Right renal pelvis (tissue), 4 donors: ENCODE measurements around the gene ABT1. TPM values are rescaled to one million over a fixed set of nuclear protein-coding genes. Genes with fewer than 3 reads are reported as not detected.

Experiments
- DNase-seq, 4 donors: peaks; one replicate each; pipeline ENCODE4 v3.0.0-alpha.2; 2013; ENCODE audit warnings: low read depth in 4 of 4, low spot score in 3 of 4, missing footprints in 1 of 4
- polyA plus RNA-seq, 4 donors: library from polyadenylated mRNA; unstranded; fragments of 120-200 nt; gene quantifications; one replicate each; pipeline ENCODE4 v1.2.1, GENCODE V29; 2013; ENCODE audit not compliant: insufficient read length in 4 of 4

The ABT1 gene
- polyA plus RNA-seq, 4 donors, result 14.5 to 17.5 (median 16.1) TPM

DNA sequence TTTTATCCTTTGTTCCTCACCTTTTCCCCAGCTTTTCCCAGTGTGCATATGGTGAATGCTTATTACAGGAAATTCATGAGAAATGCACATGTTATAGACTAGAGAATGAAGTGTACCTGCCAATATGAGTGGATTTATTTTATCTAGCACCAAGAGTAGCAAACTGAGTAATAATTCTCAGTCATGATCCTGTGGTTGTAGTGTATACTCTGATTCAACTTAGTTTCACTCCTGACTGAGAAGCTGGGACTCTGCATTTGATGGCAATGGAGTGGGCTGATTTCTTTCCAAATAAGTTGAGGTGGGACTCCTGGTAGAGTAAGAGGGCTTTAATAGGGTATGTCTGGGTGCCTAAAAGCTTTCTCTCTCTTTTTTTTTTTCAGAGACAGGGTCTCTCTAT is 4.0 kb downstream of the ABT1 start:
- no peak for DNase-seq

DNA sequence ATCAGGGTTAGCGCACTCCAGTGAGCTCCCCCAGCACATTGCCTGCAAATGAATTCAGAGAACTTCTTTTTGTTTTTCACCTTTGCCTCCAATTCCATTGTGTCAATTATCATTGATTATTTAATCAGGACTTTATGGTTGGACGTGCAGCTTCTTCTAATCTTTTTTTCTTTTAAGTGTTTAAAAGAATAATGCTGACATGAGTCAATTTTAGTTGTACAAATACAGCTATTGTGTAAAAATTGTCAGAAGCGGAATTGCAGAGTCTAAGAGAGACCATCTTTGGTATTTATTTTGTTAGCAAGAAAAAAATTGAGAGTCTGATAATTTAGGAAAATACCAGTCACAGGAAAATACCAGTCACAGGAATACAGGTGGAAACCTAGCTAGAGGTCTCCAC is 5.5 kb downstream of the ABT1 start:
- no peak for DNase-seq

DNA sequence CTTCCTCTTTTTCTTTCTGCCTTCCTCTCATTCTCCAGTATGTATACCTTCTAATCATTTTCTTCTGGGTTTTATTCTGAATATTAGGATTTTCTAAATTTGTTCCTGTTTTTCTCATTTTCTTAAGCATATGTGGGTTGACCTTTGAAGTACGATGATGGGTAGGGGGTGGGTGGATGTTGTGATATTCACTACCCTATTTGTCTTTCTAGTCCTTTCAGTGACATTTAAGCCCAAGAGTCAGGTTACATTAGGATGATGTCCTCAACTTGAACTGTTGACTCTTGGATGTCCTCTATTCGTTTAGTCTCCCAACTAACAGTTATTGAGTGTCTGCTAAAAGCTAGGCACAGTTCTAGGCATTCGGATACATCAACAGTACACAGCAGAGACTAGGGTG is 7.3 kb downstream of the ABT1 start:
- no peak for DNase-seq

DNA sequence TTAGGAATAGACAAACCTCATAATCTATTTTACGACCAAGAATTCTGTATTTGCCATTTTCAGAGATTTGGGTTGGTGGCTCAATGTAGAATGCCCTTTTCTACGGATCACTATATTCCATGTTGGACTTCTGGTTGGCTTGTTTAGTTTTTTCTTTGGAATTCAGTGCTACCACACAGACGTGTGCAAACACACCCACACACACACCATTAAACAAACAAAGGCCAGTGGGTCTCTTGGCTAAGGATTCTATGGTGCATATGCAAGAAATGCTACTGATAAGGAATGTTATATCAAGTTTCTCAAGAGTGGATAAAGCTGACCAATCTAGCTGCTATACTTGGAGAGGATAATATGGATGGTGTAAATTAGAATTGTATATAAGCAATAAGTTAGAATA is 8.0 kb downstream of the ABT1 start:
- no peak for DNase-seq

DNA sequence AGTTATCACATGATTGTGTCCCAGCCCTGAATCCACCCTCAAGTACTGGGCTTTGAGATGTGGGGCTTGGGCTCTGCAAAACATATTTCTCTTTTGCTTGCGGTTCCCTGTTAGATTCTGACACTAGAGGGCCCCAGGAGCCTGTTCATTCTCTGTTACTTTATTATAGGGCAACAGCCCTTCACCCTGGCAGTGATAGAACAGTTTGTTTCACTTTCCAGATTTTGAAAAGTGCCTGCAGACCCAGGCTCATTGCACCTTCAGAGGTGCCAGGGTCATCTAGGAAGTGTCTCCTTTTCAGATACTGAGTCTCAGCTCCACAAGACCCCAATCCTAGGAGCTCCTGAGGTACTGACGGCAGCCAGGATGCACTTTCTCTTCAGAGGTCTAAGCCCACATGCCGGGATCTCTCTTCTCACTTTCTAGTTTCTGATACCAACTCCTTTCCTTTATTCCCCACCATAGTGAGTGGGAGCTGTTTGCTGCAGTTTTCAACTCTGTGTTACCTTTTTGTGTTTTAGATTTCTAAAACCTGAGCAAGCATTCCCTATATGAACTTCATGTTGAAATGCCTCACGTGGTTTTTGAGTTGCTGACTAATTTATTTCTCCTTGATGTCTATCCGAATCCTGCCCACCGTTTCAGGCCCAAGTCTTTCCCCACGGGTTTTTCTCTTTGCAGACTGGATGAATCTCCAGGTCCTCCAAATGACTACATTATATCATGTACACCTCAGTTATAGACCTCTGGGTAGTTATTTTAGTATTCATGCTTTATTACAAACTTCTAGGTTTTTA is 10.9 kb downstream of the ABT1 start:
- peak in 1 of 4 donors; percentile 38 for DNase-seq

DNA sequence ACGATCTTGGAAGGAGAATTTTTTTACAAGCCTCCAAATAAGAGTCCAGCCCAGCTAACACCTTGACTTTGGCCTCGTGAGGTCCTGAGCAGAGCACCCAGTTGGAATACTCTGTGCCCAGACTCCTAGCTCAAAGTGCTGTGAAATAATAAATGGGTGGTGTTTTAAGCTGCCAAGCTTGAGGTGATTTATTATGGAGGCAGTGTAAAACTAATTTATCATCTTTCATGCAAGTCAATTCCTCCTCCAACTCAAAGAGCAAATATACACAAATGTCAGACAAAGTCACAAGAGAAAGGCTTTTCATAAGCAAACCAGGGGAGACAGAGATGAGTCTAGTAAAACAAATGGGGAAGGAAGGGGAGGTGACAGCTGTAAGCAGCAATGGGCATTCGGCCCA is 12.7 kb downstream of the ABT1 start:
- no peak for DNase-seq

DNA sequence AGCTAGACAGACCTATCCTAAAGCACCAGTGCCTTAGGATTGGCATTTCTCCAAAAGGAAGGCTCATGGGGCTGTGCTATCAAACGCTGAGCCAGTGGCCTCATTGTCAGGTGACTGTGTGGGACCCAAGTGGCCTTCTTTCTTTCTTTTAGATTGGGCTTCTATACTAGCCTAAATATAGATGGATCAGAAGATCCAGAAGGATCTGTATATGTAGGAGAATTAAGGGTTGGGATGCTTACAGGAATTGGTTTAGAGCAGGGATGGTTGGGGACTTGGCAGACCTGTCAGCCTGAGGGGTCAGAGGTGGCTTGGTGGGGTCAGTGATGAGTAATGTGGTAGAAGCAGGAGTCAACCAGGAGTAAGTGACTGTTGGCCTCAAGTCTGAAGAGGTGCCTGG is 14.8 kb downstream of the ABT1 start:
- no peak for DNase-seq

DNA sequence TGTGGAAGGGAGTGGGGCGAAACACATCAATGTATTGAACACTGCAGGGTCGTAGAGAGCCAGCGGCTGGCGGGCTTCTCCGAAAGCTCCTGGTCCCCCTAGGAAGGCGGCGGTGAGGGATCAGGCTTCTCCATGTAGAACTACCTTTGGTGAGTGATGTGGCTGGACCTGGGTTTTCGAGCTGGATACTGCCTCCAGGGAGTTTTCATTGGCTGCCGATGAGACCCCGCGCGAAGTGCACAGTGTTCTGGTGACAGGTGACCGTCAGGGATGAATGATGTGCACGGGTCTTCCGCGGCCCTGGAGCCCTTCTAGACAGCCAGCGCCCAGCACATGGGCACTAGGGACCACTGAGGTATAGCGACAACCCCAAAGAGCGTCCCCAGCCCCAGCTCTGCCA is 16.4 kb downstream of the ABT1 start:
- no peak for DNase-seq

DNA sequence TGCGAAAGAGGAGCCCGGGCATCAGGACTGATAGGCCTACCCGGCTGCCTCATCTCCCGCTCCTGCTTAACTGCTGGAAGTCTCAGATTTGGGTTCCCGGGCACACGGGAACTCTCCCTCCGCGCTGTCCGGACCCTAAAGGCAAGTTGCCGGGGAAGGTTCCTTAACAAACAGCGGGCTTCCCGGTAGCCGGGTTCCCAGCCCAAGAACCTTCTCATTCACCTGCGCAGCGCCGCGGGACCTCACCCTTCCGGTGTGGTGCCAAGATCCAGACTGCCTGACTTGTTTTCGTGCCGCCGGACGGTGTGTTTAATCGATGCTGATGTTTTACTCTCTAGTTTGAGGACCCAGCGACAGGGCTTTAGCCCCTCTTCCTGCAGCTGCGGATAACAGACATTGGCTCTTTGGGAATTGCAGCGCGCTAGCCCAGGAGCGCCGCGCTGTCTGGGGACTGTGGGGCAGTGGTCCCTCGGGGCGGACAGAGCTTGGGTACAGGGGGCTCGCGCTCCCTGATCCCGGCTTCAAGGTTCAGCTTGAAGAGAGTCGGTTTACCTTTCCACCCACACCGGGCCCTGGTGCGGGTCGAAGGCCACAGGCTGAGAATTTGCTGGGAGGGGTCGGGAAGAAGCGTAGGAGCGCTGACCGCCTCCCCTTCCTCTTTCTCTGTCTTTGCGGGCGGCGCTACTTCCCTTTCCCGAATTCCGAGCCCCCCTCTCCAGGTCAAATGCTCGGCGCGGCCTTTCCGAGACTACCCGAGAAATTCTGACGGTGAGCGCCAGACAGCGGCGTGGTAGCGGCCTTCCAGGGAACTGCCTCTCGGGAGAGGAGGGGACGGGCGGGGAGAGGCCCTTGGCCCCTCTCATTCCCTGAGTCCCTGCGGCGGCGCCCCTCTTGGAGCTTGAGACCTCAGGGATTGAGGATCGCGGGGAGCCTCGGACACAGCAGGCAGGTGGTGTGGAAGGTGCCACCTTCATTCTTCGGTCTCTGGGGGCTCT is 17.2 kb downstream of the ABT1 start:
- peak in 1 of 4 donors; percentile 16 for DNase-seq

DNA sequence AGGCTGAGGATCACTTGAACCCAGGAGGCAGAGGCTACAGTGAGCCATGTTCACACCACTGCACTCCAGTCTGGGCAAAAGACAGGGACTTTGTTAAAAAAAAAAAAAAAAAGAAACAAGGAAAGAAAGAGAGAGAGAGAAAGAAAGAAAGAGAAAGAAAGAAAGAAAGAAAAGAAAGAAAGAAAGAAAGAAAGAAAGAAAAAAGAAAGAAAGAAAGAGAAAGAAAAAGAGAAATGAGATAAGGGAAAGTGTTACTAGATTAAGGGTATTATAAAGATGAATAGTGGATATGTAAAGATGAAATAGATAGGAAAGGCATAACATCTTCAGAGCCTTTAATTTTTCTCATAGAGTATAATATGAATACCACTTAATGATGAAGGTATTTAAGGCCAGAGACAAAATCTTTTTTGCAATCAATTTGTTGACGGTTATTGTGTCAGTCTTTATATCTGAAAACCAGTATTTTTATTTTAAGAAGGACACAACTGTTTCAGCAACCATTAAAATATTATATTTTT is 26.6 kb downstream of the ABT1 start:
- no peak for DNase-seq

DNA sequence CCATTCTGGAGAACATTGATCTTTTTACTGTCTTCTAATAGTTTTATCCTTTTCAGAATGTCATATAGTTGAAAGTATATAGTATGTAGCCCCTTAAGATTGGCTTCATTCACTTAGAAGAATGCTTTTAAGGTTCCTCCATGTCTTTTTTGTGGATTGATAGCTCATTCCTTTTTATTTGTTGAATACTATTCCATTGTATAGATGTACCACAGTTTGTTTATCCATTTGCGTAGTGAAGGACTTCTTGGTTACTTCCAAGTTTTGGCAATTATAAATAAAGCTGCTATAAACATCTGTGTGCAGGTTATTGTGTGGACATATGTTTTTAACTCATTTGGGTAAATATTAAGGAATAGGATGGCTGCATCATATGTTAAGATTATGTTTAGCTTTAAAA is 27.8 kb downstream of the ABT1 start:
- no peak for DNase-seq

DNA sequence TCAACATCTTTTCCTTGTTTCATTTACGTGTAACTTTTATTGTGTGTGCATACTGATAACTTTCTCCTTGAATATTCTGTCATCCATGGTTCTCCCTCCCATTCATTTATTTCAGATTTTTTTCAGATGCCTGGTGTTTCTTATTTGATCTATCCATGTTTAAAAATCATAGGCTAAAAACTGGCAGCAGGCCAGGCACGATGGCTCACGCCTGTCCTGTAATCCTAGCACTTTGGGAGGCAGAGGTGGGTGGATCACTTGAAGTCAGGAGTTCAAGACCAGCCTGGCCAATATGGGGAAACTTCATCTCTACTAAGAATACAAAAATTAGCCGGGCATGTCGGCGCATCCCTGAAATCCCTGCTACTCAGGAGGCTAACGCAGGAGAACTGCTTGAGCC is 31.1 kb downstream of the ABT1 start:
- DNase-seq, result no peak

DNA sequence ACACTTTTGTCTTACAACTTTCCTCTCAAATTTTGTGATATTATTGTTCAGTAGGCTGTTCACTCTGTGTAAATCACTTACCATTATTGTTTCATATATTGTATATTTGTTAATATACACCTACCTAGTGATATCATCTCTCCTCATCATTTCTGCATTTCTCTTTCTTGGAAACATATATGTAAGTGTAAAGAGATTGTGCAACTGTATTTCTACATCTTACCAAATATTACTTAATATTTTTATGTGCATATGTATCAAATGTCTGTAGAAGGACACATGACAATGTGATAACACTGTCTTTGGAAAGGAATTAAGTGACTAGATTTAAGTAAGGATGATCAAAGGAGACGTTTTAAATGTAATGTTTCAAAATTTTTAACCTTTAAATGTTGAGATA is 32.6 kb downstream of the ABT1 start:
- no peak for DNase-seq

DNA sequence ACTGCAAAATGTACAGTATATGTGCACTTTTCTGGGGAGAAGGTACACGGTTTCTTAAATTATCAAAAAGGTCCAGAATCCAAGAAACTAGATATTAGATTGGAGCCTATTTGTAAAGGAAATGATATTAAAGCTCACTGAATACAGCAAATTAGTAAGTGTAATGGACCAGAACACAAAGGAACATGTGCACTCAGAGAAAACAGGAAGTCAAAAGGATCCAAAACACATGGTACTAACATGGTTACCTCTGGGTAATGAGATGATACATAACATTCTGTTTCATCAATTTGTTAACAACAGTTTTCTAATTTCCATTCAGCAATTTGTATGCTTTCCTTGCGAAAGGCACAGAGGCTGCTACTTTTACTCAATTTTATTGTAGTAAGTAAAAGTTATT is 44.1 kb downstream of the ABT1 start:
- DNase-seq, result no peak

DNA sequence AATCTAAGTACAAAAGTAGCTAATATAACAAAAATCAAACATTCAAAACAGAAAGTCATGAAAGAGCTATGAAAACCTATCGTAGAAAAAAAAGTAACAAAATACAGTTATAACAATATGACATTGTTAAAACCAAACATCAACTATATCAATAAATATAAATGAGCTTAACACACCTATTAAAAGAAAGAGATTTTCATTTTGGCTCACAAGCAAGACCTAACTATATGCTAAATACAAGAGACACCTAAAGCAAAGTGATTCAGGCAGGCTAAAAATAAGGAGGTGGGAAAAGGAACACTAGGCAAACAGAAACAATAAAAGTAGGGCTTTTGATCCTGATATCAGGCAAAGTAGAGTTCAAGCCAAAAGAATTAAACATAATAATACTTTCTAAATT is 49.3 kb downstream of the ABT1 start:
- no peak for DNase-seq

Other genes with a start within 250 kb of the ABT1 start
- gene BTN3A2, start 231.8 kb upstream of the ABT1 start, polyA plus RNA-seq, result 10 to 100 TPM; 11.7 to 20.0 (median 15.0) TPM
- gene BTN2A2, start 213.8 kb upstream of the ABT1 start, polyA plus RNA-seq, result 10 to 100 TPM; 10.2 to 18.1 (median 12.5) TPM
- gene BTN3A1, start 194.7 kb upstream of the ABT1 start, polyA plus RNA-seq, result 10 to 100 TPM; 19.2 to 31.1 (median 27.1) TPM
- gene BTN3A3, start 156.4 kb upstream of the ABT1 start, polyA plus RNA-seq, result 10 to 100 TPM; 12.1 to 19.7 (median 14.8) TPM
- 10 to 100 TPM; 30.1 to 32.5 (median 31.4) TPM for gene BTN2A1, start 139.0 kb upstream of the ABT1 start, polyA plus RNA-seq
- under 1 TPM; 0.11 to 0.31 (median 0.19) TPM for gene BTN1A1, start 96.7 kb upstream of the ABT1 start, polyA plus RNA-seq
- gene HMGN4, start 58.6 kb upstream of the ABT1 start, polyA plus RNA-seq, result 10 to 100 TPM; 85.5 to 94.0 (median 90.4) TPM
- 10 to 100 TPM; 37.8 to 49.8 (median 47.9) TPM for gene ZNF322, start 62.8 kb downstream of the ABT1 start, polyA plus RNA-seq